ENCODE results near the gene SYNGR2.

SYNGR2 gene

GRCh38 chr17:78168903-78169793 is 767 bp downstream of the SYNGR2 start (continued):
- TF ChIP-seq KLF10 (tag by site-specific recombination; IDR thresholded peaks at IDR 0.05): no peak
- TF ChIP-seq ZNF416 (tag by site-specific recombination; IDR thresholded peaks at IDR 0.05): no peak
- no peak for TF ChIP-seq TRIM28 (IDR thresholded peaks at IDR 0.05; ENCODE audit: borderline replicate concordance, low read length)
- TF ChIP-seq ZNF621 (tag by site-specific recombination; IDR thresholded peaks at IDR 0.05): no peak
- TF ChIP-seq SCRT2 (tag by site-specific recombination; IDR thresholded peaks at IDR 0.05): no peak
- no peak for TF ChIP-seq ZNF677 (tag by site-specific recombination; IDR thresholded peaks at IDR 0.05)
- TF ChIP-seq OSR2 (tag by site-specific recombination; IDR thresholded peaks at IDR 0.05): no peak
- no peak for TF ChIP-seq ZNF248 (tag by site-specific recombination; IDR thresholded peaks at IDR 0.05)
- no peak for TF ChIP-seq ZFP3 (tag by site-specific recombination; IDR thresholded peaks at IDR 0.05; ENCODE audit: low read depth)
- TF ChIP-seq ZNF398 (tag by site-specific recombination; IDR thresholded peaks at IDR 0.05): peak; percentile 62
- peak; percentile 80 for TF ChIP-seq ZNF600 (tag by site-specific recombination; IDR thresholded peaks at IDR 0.05)
- no peak for TF ChIP-seq ZNF174 (tag by site-specific recombination; IDR thresholded peaks at IDR 0.05)
- no peak for TF ChIP-seq ZNF202 (tag by site-specific recombination; IDR thresholded peaks at IDR 0.05; ENCODE audit: borderline replicate concordance)
- no peak for TF ChIP-seq HOXA7 (CRISPR knock-in tag; IDR thresholded peaks at IDR 0.05; ENCODE audit: borderline replicate concordance)
- TF ChIP-seq ZNF664 (tag by site-specific recombination; IDR thresholded peaks at IDR 0.05): no peak
- TF ChIP-seq ZNF654 (tag by site-specific recombination; IDR thresholded peaks at IDR 0.05; ENCODE audit: low read depth): no peak
- TF ChIP-seq ZSCAN30 (tag by site-specific recombination; IDR thresholded peaks at IDR 0.05): no peak
- peak; percentile 68 for TF ChIP-seq ZIC2 (tag by site-specific recombination; IDR thresholded peaks at IDR 0.05)
- TF ChIP-seq ZNF362 (tag by site-specific recombination; IDR thresholded peaks at IDR 0.05): no peak
- no peak for TF ChIP-seq ZNF266 (tag by site-specific recombination; IDR thresholded peaks at IDR 0.05; ENCODE audit: low read depth)
- no peak for TF ChIP-seq ZNF580 (tag by site-specific recombination; IDR thresholded peaks at IDR 0.05)
- no peak for TF ChIP-seq ZNF585B (tag by site-specific recombination; IDR thresholded peaks at IDR 0.05)
- no peak for TF ChIP-seq ZFP37 (tag by site-specific recombination; IDR thresholded peaks at IDR 0.05)
- TF ChIP-seq ZNF555 (tag by site-specific recombination; conservative IDR thresholded peaks at IDR 0.05): no peak
- TF ChIP-seq ZNF670 (tag by site-specific recombination; IDR thresholded peaks at IDR 0.05; ENCODE audit: low read depth): no peak
- no peak for TF ChIP-seq ZBTB1 (tag by site-specific recombination; IDR thresholded peaks at IDR 0.05)
- TF ChIP-seq ZNF280D (tag by site-specific recombination; IDR thresholded peaks at IDR 0.05): no peak
- no peak for TF ChIP-seq ZNF37A (tag by site-specific recombination; IDR thresholded peaks at IDR 0.05)
- peak; percentile 61 for TF ChIP-seq EGR2 (tag by site-specific recombination; IDR thresholded peaks at IDR 0.05; ENCODE audit: low read depth)
- no peak for TF ChIP-seq ZNF133 (tag by site-specific recombination; IDR thresholded peaks at IDR 0.05)
- TF ChIP-seq ZNF777 (tag by site-specific recombination; IDR thresholded peaks at IDR 0.05; ENCODE audit: borderline replicate concordance): no peak
- TF ChIP-seq HOXD13 (CRISPR knock-in tag; IDR thresholded peaks at IDR 0.05; ENCODE audit: borderline replicate concordance): no peak
- no peak for TF ChIP-seq PRDM4 (tag by site-specific recombination; IDR thresholded peaks at IDR 0.05)

Measured in HEK293 (cell line).